Mucosa of descending colon (tissue), 3 donors: ENCODE measurements around the gene DNAH12. TPM values are rescaled to one million over a fixed set of nuclear protein-coding genes. Genes with fewer than 3 reads are reported as not detected.

Source experiments
- ATAC-seq: fragments of 200-7000 bp; cut with Tn5 transposase; one replicate; pipeline ENCODE4 v1.9.1; 2020; ENCODE audit warnings: mild to moderate bottlenecking, moderate library complexity
- DNase-seq, 3 donors: peaks; one replicate each; pipeline ENCODE4 v3.0.0-alpha.2; 2020
- H3K36me3 ChIP-seq: fragments of 200-600 bp; one replicate; pipeline ENCODE4 v1.8.0; 2021; ENCODE audit warnings: low read depth, mild to moderate bottlenecking
- H3K4me1 ChIP-seq: fragments of 200-600 bp; one replicate; pipeline ENCODE4 v1.8.0; 2021; ENCODE audit warnings: low read depth, mild to moderate bottlenecking
- H3K4me3 ChIP-seq: fragments of 200-600 bp; one replicate; pipeline ENCODE4 v1.8.0; 2021; ENCODE audit warnings: mild to moderate bottlenecking
- H3K9me3 ChIP-seq: fragments of 200-600 bp; one replicate; pipeline ENCODE4 v1.8.0; 2021; ENCODE audit warnings: mild to moderate bottlenecking
- CTCF ChIP-seq: fragments of 200-600 bp; IDR thresholded peaks from one replicate; pipeline ENCODE4 v1.8.0; 2022; ENCODE audit warnings: antibody characterized with exemption, mild to moderate bottlenecking
- intact Hi-C, 2 donors: fragments of 100-400 bp; cut with DNase I in 1 of 2; cut with micrococcal nuclease in 1 of 2; formaldehyde crosslinking; loops; one replicate each; pipeline versions ENCODE4 v1.11.0 to v1.11.1; 2022; cut with DNase I, micrococcal nuclease
- total RNA-seq, 3 donors: library from RNA; stranded (reverse); fragmentation: NEBNext Ultra II Directional in 2 of 3; extraction: Animal tissue kit (Norgen Biotek cat#: 25700) in 2 of 3; gene quantifications; one replicate each; pipeline versions ENCODE4 v1.2.1 to v1.2.4, GENCODE V29; 2021 to 2023
- donor health status: DM: no; HTN: no; CAD: no; lungs with moderate emphysema.
- donor health status: DM: no; HTN: no; CAD: no.
- donor health status: DM: no; HTN: yes; CAD: no.

The DNAH12 gene
- total RNA-seq, 3 donors from 2014 or later, result 0.07 to 0.26 (median 0.16) TPM

GRCh38 chr3:57530071-57530608 lies 14.0 kb downstream of the DNAH12 start:
- intact Hi-C loops, result no loop called here
- TF ChIP-seq CTCF, result no peak
- peak; percentile 66 for ATAC-seq
- H3K4me1 ChIP-seq, result no peaks in the 10 kb centered on the region
- no peak overlapping the region for H3K4me3 ChIP-seq
- DNase-seq, result no peak
- no peaks in the 10 kb centered on the region for H3K9me3 ChIP-seq
- no peaks in the 10 kb centered on the region for H3K36me3 ChIP-seq

GRCh38 chr3:57518276-57518915 lies 25.7 kb downstream of the DNAH12 start:
- H3K36me3 ChIP-seq, result no peaks in the 10 kb centered on the region
- no peak for TF ChIP-seq CTCF
- no peaks in the 10 kb centered on the region for H3K9me3 ChIP-seq
- H3K4me3 ChIP-seq, result no peak overlapping the region
- ATAC-seq, result no peak
- no peak for DNase-seq
- no peaks in the 10 kb centered on the region for H3K4me1 ChIP-seq
- intact Hi-C loops, result no loop called here

- no peak overlapping the region for H3K4me3 ChIP-seq
- no peaks in the 10 kb centered on the region for H3K36me3 ChIP-seq
- ATAC-seq, result no peak
- no peak for TF ChIP-seq CTCF
- intact Hi-C loops, result no loop called here
- DNase-seq, result no peak
- no peaks in the 10 kb centered on the region for H3K9me3 ChIP-seq
- H3K4me1 ChIP-seq, result no peaks in the 10 kb centered on the region
Measured at GRCh38 chr3:57512166-57512565, 32.0 kb downstream of the DNAH12 start.

GRCh38 chr3:57505901-57506300 lies 38.2 kb downstream of the DNAH12 start:
- H3K36me3 ChIP-seq, result no peaks in the 10 kb centered on the region
- no peak overlapping the region for H3K4me3 ChIP-seq
- DNase-seq (no peak), ATAC-seq (no peak)
- TF ChIP-seq CTCF, result no peak
- no peaks in the 10 kb centered on the region for H3K9me3 ChIP-seq
- no peaks in the 10 kb centered on the region for H3K4me1 ChIP-seq
- intact Hi-C loops, result no loop called here

GRCh38 chr3:57500506-57500905 lies 43.6 kb downstream of the DNAH12 start:
- H3K4me1 ChIP-seq, result no peaks in the 10 kb centered on the region
- no peak for TF ChIP-seq CTCF
- ATAC-seq (peak; percentile 86), DNase-seq (no peak)
- no peaks in the 10 kb centered on the region for H3K9me3 ChIP-seq
- H3K36me3 ChIP-seq, result no peaks in the 10 kb centered on the region
- no peak overlapping the region for H3K4me3 ChIP-seq
- intact Hi-C loops, result no loop called here
